GM12878 (cell line): ENCODE data around the gene FANCC.

ENCODE experiments used
- EGR1 ChIP-seq, 2 experiments: IDR thresholded peaks; 1 replicate in 1 of 2; 2 replicates in 1 of 2; pipeline ENCODE4 v1.6.1; 2011 to 2012; ENCODE audit warnings: low read depth in 2 of 2, low read length in 2 of 2, borderline replicate concordance in 1 of 2, mild to moderate bottlenecking in 1 of 2, moderate library complexity in 1 of 2
- ELK1 ChIP-seq: IDR thresholded peaks from 2 replicates; pipeline ENCODE4 v1.6.1; 2012; ENCODE audit warnings: low read depth, low read length, improper control_type of control experiment
- GABPA ChIP-seq: IDR thresholded peaks from 2 replicates; pipeline ENCODE4 v1.6.1; 2014; ENCODE audit warnings: antibody characterized with exemption, low read depth, mild to moderate bottlenecking, inconsistent platforms
- JUND ChIP-seq: IDR thresholded peaks from 2 replicates; pipeline ENCODE4 v1.6.1; 2012; ENCODE audit warnings: low read depth, mild to moderate bottlenecking, low read length, improper control_type of control experiment, moderate library complexity
- NFIC ChIP-seq: IDR thresholded peaks from 2 replicates; pipeline ENCODE4 v1.6.1; 2012; ENCODE audit warnings: low read depth, mild to moderate bottlenecking, inconsistent platforms, low read length, moderate library complexity
- POLR2A ChIP-seq: IDR thresholded peaks from 2 replicates; pipeline ENCODE4 v1.6.1; 2011; ENCODE audit warnings: low read depth, mild to moderate bottlenecking, low read length
- SPI1 ChIP-seq: IDR thresholded peaks from 2 replicates; pipeline ENCODE4 v1.6.1; 2011; ENCODE audit warnings: low read depth, mild to moderate bottlenecking, low read length, moderate library complexity, borderline replicate concordance; ENCODE audit not compliant: insufficient read depth
- SUZ12 ChIP-seq: fragments of 200-600 bp; sonication (generic); IDR thresholded peaks from one replicate; pipeline ENCODE4 v1.6.1; 2018; ENCODE audit warnings: antibody characterized with exemption, mild to moderate bottlenecking; ENCODE audit not compliant: unreplicated experiment
- TF ChIP-seq, protein P1 (sequence below): fragments of 450-650 bp; IDR thresholded peaks from 2 replicates; pipeline ENCODE4 v1.6.1; 2016; ENCODE audit warnings: mild to moderate bottlenecking, moderate library complexity, borderline replicate concordance
- TF ChIP-seq, protein P2 (sequence below), 3 experiments: IDR thresholded peaks in 2 of 3; conservative IDR thresholded peaks in 1 of 3; 2 replicates each; pipeline ENCODE4 v1.5.1; 2011; ENCODE audit warnings: low read depth in 3 of 3, low read length in 3 of 3, mild to moderate bottlenecking in 3 of 3, control low read depth in 2 of 3, moderate library complexity in 2 of 3, inconsistent platforms in 1 of 3, mixed read lengths in 1 of 3; ENCODE audit not compliant: control insufficient read depth in 2 of 3, insufficient read depth in 1 of 3; ENCODE audit errors: extremely low read depth in 1 of 3

GRCh38 chr9:95098391-95098921 is 219.1 kb downstream of the FANCC start:
- TF ChIP-seq GABPA (no peak), POLR2A (no peak), EGR1 (IDR thresholded peaks at IDR 0.05; ENCODE audit: borderline replicate concordance in 1 of 2, low read depth in 2 of 2, low read length in 2 of 2) (no peak), JUND (no peak), NFIC (no peak), SPI1 (no peak), SUZ12 (no peak), ELK1 (no peak)
- TF ChIP-seq, protein P1, sequence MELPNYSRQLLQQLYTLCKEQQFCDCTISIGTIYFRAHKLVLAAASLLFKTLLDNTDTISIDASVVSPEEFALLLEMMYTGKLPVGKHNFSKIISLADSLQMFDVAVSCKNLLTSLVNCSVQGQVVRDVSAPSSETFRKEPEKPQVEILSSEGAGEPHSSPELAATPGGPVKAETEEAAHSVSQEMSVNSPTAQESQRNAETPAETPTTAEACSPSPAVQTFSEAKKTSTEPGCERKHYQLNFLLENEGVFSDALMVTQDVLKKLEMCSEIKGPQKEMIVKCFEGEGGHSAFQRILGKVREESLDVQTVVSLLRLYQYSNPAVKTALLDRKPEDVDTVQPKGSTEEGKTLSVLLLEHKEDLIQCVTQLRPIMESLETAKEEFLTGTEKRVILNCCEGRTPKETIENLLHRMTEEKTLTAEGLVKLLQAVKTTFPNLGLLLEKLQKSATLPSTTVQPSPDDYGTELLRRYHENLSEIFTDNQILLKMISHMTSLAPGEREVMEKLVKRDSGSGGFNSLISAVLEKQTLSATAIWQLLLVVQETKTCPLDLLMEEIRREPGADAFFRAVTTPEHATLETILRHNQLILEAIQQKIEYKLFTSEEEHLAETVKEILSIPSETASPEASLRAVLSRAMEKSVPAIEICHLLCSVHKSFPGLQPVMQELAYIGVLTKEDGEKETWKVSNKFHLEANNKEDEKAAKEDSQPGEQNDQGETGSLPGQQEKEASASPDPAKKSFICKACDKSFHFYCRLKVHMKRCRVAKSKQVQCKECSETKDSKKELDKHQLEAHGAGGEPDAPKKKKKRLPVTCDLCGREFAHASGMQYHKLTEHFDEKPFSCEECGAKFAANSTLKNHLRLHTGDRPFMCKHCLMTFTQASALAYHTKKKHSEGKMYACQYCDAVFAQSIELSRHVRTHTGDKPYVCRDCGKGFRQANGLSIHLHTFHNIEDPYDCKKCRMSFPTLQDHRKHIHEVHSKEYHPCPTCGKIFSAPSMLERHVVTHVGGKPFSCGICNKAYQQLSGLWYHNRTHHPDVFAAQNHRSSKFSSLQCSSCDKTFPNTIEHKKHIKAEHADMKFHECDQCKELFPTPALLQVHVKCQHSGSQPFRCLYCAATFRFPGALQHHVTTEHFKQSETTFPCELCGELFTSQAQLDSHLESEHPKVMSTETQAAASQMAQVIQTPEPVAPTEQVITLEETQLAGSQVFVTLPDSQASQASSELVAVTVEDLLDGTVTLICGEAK, result no peak
- TF ChIP-seq, protein P2, sequence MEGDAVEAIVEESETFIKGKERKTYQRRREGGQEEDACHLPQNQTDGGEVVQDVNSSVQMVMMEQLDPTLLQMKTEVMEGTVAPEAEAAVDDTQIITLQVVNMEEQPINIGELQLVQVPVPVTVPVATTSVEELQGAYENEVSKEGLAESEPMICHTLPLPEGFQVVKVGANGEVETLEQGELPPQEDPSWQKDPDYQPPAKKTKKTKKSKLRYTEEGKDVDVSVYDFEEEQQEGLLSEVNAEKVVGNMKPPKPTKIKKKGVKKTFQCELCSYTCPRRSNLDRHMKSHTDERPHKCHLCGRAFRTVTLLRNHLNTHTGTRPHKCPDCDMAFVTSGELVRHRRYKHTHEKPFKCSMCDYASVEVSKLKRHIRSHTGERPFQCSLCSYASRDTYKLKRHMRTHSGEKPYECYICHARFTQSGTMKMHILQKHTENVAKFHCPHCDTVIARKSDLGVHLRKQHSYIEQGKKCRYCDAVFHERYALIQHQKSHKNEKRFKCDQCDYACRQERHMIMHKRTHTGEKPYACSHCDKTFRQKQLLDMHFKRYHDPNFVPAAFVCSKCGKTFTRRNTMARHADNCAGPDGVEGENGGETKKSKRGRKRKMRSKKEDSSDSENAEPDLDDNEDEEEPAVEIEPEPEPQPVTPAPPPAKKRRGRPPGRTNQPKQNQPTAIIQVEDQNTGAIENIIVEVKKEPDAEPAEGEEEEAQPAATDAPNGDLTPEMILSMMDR (IDR thresholded peaks at IDR 0.05 in 2 of 3, conservative IDR thresholded peaks at IDR 0.05 in 1 of 3; ENCODE audit: control insufficient read depth in 2 of 3, extremely low read depth in 1 of 3, insufficient read depth in 1 of 3, low read depth in 3 of 3, low read length in 3 of 3), result no peak
